ENCODE results near the gene GPC2.

Gene GPC2

DNA sequence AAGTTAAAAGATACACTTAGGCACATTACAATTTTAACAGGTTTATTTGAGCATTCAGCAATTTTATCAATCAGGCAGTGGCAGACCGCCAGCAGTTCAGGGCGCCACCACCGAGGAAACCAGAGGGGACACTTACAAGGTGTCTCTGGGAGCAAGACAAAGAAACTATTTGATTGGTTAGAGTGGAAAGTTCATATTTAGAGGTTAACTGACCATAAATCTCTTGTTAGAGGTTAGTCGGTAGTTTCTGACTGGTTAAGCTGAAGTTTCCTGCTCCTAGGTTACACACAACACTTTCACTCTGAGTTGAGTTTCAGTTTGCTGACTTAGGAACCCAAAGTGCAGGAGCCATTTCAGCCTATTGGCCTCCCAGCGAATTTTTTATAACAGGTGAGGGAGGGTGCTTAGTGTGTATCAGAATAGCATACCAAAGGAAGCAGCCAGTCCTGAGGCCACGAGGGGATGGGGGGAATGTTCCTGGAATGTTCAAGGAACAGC, 31.8 kb upstream of the GPC2 start:
- TF ChIP-seq TEAD4 (IDR thresholded peaks at IDR 0.05), result no peak
- no peak for TF ChIP-seq YY1 (IDR thresholded peaks at IDR 0.05; ENCODE audit: low read depth)
- TF ChIP-seq CREB1 (IDR thresholded peaks at IDR 0.05; ENCODE audit: low read depth), result no peak
- no peak for TF ChIP-seq REST (IDR thresholded peaks at IDR 0.05; ENCODE audit: low read depth)
- no peak for TF ChIP-seq ZBTB7A (IDR thresholded peaks at IDR 0.05; ENCODE audit: low read depth)
- no peak for TF ChIP-seq NFIC (IDR thresholded peaks at IDR 0.05)
- TF ChIP-seq TCF12 (IDR thresholded peaks at IDR 0.05; ENCODE audit: low read depth), result no peak
- TF ChIP-seq MAX (IDR thresholded peaks at IDR 0.05), result no peak
- no peak for TF ChIP-seq RAD21 (IDR thresholded peaks at IDR 0.05; ENCODE audit: low read depth)
- no peak for TF ChIP-seq USF1 (IDR thresholded peaks at IDR 0.05)
- TF ChIP-seq FOXM1 (IDR thresholded peaks at IDR 0.05; ENCODE audit: borderline replicate concordance, low read depth), result no peak
- no peak for TF ChIP-seq EGR1 (IDR thresholded peaks at IDR 0.05)
- TF ChIP-seq TAF1 (IDR thresholded peaks at IDR 0.05; ENCODE audit: low read depth), result no peak

DNA sequence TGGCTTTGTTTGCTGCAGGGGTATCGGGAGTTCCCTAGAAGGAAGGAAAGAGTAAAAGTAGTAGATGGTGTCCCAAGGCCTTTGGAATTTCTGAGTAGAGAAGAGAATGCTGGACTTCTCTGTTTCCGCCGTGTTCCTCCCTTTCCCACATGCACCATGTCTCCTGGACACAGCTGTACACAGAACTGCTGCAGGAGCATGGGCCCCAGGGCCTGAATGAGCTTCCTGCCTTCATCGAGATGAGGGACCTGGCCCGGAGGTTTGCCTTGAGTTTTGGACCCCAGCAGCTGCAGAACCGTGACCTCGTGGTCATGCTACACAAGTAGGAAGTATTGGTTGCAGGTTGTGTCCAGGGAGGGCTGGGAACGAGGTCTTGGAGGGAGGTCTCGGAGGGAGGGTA, 27.3 kb upstream of the GPC2 start:
- TF ChIP-seq YY1 (IDR thresholded peaks at IDR 0.05; ENCODE audit: low read depth) (no peak), USF1 (IDR thresholded peaks at IDR 0.05) (no peak), ZBTB7A (IDR thresholded peaks at IDR 0.05; ENCODE audit: low read depth) (no peak), EP300 (IDR thresholded peaks at IDR 0.05; ENCODE audit: borderline replicate concordance) (no peak), CREB1 (IDR thresholded peaks at IDR 0.05; ENCODE audit: low read depth) (no peak)

DNA sequence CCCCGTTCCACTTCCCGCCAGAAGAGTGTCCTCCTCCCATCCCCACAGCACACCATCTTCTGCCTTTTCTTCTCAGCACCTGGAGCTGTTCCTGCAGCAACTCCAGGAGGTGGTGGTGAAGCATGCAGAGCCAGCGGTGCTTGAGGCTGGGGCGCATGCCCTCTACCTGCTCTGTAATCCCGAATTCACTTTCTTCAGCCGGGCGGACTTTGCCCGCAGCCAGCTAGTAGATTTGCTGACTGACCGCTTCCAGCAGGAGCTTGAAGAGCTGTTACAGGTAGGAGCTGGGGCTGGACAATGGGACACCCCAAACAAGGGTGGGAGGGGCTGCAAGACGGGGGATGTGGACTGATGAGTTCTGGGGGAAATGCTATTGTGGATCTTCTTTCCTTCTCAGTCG, 23.5 kb upstream of the GPC2 start:
- TF ChIP-seq USF1 (IDR thresholded peaks at IDR 0.05), result no peak
- TF ChIP-seq EP300 (IDR thresholded peaks at IDR 0.05; ENCODE audit: borderline replicate concordance), result no peak
- no peak for TF ChIP-seq MAX (IDR thresholded peaks at IDR 0.05)
- no peak for TF ChIP-seq RAD21 (IDR thresholded peaks at IDR 0.05; ENCODE audit: low read depth)
- no peak for TF ChIP-seq NFIC (IDR thresholded peaks at IDR 0.05)
- no peak for TF ChIP-seq CREB1 (IDR thresholded peaks at IDR 0.05; ENCODE audit: low read depth)
- TF ChIP-seq FOXM1 (IDR thresholded peaks at IDR 0.05; ENCODE audit: borderline replicate concordance, low read depth), result no peak

DNA sequence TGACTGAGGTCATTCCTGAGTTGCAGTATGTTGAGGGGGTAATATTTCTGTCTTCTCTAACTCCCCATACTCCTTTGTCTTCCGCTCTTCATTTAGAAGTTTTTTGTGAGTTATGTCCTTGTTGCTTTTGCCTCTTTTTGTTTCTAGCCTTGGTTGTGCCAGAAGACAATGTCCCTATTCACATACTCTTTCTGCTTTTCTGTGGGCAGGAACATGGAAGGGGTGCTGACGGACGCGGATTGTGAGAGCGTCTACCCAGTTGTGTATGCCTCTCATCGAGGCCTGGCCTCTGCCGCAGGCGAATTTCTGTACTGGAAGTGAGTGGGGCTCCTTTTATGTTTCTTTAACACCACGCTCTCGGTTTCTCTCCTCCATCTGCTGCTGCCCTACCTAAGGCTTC, 21.1 kb upstream of the GPC2 start:
- TF ChIP-seq REST (IDR thresholded peaks at IDR 0.05; ENCODE audit: low read depth) (no peak), EP300 (IDR thresholded peaks at IDR 0.05; ENCODE audit: borderline replicate concordance) (no peak), YY1 (IDR thresholded peaks at IDR 0.05; ENCODE audit: low read depth) (no peak), FOXM1 (IDR thresholded peaks at IDR 0.05; ENCODE audit: borderline replicate concordance, low read depth) (no peak), CREB1 (IDR thresholded peaks at IDR 0.05; ENCODE audit: low read depth) (no peak), CEBPB (IDR thresholded peaks at IDR 0.05) (no peak), TAF1 (IDR thresholded peaks at IDR 0.05; ENCODE audit: low read depth) (no peak), NFIC (IDR thresholded peaks at IDR 0.05) (no peak), EGR1 (IDR thresholded peaks at IDR 0.05) (no peak)

DNA sequence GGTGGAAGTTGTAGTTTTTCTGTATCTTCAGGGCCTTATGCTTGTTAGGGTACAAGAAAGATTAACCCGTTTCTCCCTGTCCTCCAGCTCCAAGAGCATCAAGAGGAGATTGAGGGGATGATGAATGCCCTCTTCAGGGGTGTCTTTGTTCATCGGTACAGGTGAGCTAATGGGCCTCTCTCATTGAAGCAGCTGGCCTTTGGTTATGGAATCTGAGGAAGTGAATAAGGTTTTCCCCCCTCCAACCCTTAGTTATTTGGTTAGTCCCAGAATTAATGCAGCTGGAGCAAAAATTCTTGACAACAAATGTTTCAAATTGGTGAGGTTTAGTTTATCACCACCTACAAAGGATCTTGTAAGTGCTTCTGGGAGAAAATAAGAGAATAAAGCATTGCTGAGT, 18.0 kb upstream of the GPC2 start:
- TF ChIP-seq EGR1 (IDR thresholded peaks at IDR 0.05), result no peak
- TF ChIP-seq TCF12 (IDR thresholded peaks at IDR 0.05; ENCODE audit: low read depth), result no peak
- TF ChIP-seq NFIC (IDR thresholded peaks at IDR 0.05), result no peak
- no peak for TF ChIP-seq MAX (IDR thresholded peaks at IDR 0.05)
- TF ChIP-seq YY1 (IDR thresholded peaks at IDR 0.05; ENCODE audit: low read depth), result no peak
- TF ChIP-seq RAD21 (IDR thresholded peaks at IDR 0.05; ENCODE audit: low read depth), result no peak

DNA sequence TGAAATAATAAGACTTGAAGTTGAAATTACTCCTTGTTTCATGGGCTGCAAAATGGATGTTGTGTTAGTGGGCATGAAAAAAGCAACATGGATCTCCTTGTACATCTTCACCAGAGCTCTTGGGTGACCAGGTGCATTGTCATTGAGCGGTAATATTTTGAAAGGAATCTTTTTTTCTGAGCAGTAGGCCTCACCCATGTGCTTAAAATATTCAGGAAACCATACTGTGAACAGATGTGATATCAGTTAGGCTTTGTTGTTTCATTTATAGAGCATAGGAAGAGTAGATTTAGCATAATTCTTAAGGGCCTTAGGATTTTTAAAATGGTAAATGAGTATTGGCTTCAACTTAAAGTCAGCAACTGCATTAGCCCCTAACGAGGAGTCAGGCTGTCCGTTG, 15.8 kb upstream of the GPC2 start:
- no peak for TF ChIP-seq CEBPB (IDR thresholded peaks at IDR 0.05)
- TF ChIP-seq YY1 (IDR thresholded peaks at IDR 0.05; ENCODE audit: low read depth), result no peak
- no peak for TF ChIP-seq MAX (IDR thresholded peaks at IDR 0.05)
- TF ChIP-seq EP300 (IDR thresholded peaks at IDR 0.05; ENCODE audit: borderline replicate concordance), result no peak
- no peak for TF ChIP-seq REST (IDR thresholded peaks at IDR 0.05; ENCODE audit: low read depth)
- TF ChIP-seq TCF12 (IDR thresholded peaks at IDR 0.05; ENCODE audit: low read depth), result no peak
- no peak for TF ChIP-seq FOXM1 (IDR thresholded peaks at IDR 0.05; ENCODE audit: borderline replicate concordance, low read depth)

Data from Ishikawa (cell line).